Stimulated activated CD8-positive, alpha-beta memory T cell treated with anti-CD3 and anti-CD28 coated beads, Interleukin-15, amount 100 ng/mL, for 4 hours (primary cell): ENCODE results near the gene SEC61A1.

Experiments used
- DNase-seq, 2 donors: peaks; one replicate each; pipeline ENCODE4 v3.0.0-alpha.2; 2020; ENCODE audit warnings: low read depth in 2 of 2

Gene SEC61A1

GRCh38 chr3:128060473-128061381 lies 8.5 kb downstream of the SEC61A1 start:
- no peak for DNase-seq

- DNase-seq: no peak
These were observed 10.0 kb downstream of the SEC61A1 start for GRCh38 chr3:128062033-128062745.

GRCh38 chr3:128063865-128064264 lies 11.6 kb downstream of the SEC61A1 start:
- no peak for DNase-seq

GRCh38 chr3:128064962-128065361 lies 12.7 kb downstream of the SEC61A1 start:
- no peak for DNase-seq

DNA sequence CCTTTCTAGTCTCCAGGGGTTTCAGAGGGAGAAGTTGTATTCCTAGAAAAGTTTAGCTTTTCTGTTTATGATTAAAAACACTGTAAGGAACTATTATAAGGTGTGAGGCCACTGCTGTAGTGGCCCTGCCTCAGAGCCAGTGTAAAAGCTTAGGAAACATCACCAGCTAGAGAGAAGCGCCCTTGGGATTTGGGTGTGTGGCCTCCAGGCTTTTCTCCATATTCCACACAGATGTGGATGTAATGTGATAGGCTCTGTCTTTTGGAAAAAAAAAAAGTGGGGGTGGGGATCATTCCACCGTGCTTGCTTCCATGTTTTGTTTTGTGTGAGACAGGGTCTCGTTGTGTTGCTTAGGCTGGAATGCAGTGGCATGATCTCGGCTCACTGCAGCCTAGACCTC lies 13.9 kb downstream of the SEC61A1 start:
- DNase-seq: no peak

DNA sequence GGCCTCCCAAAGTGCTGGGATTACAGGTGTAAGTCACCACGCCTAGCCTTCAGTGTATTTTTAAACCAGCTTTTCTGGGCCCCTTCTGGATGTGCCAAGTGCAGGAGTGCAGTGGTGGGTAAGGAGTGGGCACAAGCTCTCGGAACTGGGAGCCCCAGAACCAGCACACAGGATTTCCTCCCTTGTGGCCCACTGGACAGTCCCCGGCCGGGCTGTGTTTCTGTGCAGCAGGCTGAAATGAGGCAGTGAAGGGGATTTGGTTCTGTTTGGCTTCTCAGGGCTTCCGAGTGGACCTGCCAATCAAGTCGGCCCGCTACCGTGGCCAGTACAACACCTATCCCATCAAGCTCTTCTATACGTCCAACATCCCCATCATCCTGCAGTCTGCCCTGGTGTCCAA lies 14.4 kb downstream of the SEC61A1 start:
- no peak for DNase-seq

DNA sequence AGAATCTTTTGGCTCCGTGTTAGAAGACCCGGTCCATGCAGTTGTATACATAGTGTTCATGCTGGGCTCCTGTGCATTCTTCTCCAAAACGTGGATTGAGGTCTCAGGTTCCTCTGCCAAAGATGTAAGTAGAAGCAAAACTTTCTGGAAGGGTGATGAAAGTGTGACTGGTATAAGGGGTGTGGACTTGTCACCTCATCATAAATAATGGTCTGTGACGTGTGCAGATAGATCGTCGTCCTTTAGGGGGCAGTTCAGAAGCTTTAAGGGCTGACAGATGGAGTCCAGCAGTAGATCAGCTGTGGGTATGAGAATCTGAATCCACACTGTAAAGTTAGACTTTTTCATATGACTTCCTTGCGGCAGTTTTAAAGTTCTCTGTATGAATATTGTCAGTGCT lies 15.3 kb downstream of the SEC61A1 start:
- no peak for DNase-seq

GRCh38 chr3:128068156-128068620 lies 16.0 kb downstream of the SEC61A1 start:
- no peak for DNase-seq

DNA sequence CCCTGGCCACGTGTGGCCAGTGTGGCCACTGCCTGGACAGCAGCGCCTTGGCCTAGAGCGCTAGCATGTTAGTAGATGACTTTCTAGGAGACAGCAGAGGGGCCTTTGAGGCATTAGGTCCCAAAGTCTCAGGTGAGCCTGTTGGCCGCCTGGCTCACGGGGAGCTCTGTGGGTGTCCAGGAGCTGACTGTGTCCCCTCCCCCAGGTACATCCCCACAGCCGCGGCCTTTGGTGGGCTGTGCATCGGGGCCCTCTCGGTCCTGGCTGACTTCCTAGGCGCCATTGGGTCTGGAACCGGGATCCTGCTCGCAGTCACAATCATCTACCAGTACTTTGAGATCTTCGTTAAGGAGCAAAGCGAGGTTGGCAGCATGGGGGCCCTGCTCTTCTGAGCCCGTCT lies 17.0 kb downstream of the SEC61A1 start:
- DNase-seq: no peak

- DNase-seq: no peak
These were observed 18.8 kb downstream of the SEC61A1 start for GRCh38 chr3:128070898-128071591.

DNA sequence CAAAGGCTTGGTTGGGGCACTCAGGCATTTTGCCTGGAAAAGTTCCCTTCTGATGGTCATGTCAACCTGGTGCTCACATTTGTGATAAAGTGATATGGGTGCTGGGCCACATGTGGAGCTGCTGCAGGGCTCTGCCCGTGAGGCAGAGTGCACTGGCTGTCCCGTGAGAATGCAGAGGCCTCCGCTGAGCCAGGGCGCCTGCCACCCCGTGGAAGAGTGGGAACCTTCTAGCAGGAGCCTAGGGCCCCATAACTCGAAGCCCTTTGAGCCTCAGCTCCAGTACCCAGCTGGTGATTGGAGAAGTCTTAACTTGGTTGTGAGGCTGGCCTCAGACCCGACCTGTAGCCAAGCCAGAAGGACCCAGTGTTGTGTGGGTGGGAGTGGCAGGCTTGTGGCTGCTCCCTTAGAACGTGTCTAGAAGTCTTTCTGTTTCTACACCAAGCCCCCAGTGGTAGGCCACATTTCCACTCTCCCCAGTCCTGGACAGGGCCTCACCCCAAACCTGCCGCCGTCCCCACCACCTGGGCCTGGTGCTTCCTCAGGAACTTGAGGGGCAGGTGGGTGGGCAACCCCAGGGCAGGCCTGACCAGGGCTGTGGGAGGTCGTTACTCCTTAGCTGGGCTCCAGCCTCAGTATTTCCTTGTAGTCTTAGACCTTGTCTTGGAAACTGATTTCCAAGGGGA lies 19.7 kb downstream of the SEC61A1 start:
- no peak for DNase-seq

DNA sequence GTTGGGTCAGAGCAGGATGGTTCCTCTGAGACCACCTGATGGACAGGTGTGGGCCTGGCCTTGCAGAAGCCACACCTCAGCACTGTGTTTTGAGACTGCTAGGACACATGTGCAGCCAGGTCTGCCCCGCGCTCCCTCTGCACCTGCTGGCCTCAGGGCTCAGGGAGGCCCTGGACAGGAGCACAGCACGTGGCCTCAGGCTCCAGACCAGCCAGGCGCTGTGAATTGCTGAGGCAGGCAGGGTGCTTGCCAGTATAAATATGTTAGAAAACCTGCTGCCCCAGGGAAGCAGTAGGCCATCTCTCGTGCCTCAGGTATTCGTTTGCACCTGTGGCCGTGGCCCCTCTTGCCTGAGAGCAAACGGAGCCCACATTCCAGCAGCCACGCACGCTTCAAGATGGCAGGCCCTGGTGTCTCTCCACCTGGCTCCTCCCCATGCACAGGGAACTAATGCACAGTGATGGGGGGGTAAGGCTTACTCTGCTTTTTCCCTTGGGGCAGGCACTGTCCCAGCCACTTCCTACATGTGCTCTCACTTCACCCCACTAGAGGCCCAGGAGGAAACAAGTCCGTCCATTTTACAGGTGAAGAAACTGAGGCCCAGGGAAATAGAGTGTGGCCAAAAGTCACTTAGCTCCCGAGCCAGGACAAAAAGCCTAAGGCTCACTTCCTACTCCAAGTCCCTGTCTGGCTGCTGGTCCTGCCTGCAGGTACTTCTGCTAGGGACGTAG lies 20.4 kb downstream of the SEC61A1 start:
- no peak for DNase-seq

- DNase-seq: no peak
These were observed 21.0 kb downstream of the SEC61A1 start for GRCh38 chr3:128073185-128073725.

- no peak for DNase-seq
These were observed 21.6 kb downstream of the SEC61A1 start for GRCh38 chr3:128073807-128074206.

DNA sequence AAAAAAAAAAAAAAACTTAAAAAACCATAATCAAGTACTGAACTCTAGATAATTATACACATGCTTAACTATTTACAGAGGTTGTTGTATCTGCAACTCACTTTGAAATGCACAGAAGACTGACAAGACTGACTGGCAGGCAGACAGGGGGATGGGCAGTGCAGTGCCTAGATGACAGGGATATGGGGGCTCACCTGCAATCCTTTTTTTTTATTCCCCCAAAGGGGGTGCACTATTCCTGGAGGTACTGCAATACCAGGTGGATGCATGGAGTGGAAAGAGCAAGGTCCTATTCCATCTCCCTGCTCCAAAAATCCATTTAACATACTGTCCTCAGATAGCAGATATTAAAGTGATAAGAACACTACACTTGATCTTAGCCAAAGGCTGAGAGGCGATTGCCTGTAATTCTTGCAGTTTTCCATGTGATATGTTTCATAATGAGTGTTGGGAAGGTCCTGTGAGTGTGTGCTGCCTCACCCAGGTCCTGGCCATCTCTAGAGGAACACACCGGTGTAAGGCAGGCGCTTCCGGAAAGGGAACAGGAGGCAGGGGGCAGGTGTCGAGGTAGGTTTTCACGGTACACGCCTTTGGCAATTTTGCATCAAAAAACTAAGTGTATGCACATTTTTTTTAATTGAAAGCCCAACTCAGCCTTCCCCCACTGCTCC lies 22.7 kb downstream of the SEC61A1 start:
- no peak for DNase-seq

- peak; percentile 62 to 64 for DNase-seq
These were observed 23.6 kb downstream of the SEC61A1 start for GRCh38 chr3:128075522-128076482.

DNA sequence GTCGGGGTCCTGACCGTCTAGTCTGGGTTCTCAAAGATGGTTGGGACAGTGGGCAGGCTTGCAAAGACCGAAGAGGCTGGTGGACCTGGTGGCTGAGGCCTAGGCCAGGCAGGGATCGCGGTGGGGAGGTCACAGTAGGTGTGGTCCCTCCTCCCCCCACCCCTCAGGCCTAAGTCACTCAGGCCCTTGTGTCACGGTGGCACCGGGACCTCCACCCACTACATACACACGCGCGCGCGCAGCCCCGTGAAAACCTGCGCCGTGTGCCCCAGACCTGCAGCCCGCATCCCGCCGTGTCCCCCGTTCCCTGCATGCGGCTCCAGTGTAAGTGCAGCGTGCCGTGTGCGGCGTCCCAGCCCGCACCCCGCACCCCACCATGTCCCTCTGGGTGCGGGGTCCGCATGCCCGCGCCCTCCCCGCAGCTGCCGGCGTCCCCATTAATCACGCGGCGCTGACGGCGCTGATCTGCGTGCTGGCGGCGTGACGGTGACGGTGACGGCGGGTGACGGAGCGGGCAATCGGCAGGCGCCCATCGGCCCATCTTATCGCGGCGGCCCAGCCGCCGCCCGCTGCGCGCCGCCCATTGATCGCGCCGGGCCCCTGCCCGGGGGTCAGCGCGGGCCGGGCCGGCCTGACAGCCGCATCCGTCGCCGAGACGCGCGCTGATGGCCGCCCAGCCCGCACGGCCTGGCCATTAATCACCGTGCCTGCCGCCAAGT lies 24.4 kb downstream of the SEC61A1 start:
- no peak for DNase-seq

- DNase-seq: no peak
These were observed 25.0 kb downstream of the SEC61A1 start for GRCh38 chr3:128077202-128077624.
